ENCODE data around the gene KRTAP3-3.

GRCh38 chr17:40967582-40967981, 26.4 kb downstream of the KRTAP3-3 start:
- TF ChIP-seq POLR2AphosphoS5 (IDR thresholded peaks at IDR 0.05; ENCODE audit: borderline replicate concordance, low read depth, low read length) (no peak), EZH2 (IDR thresholded peaks at IDR 0.05) (no peak), FOXP2 (optimal IDR thresholded peaks at IDR 0.05; ENCODE audit: control extremely low read depth, extremely low read length, insufficient read depth) (no peak)
